Heart left ventricle (tissue), 13 donors: Measurements from ENCODE around the gene APLP2.

Experiments
- POLR2A ChIP-seq, 2 donors: fragments of 450-650 bp; IDR thresholded peaks; one replicate each; pipeline ENCODE4 v1.6.1; 2017; ENCODE audit warnings: antibody characterized with exemption in 2 of 2, mild to moderate bottlenecking in 2 of 2, moderate library complexity in 2 of 2
- TF ChIP-seq, protein P1 (sequence below), 12 donors: fragments of 200-600 bp; sonication (generic) in 4 of 12; IDR thresholded peaks; one replicate each; pipeline versions ENCODE4 v1.5.0 to v1.8.0; 2018 to 2022; ENCODE audit warnings: antibody characterized with exemption in 12 of 12, mild to moderate bottlenecking in 5 of 12
- donor health status: ischemic (EF 13 %, LVEDD 7.1; RV severe dilation, severe dysfunction).
- donor health status: DM: no; HTN: yes; CAD: no.
- donor health status: DM: no; HTN: no; CAD: no.
- donor health status: ischemic (EF 25% LVEDD 6.9; RV normal size, moderate dysfunction).
- donor health status: ischemic (EF 25% LVEDD 5.7; RV mildly dilated, moderate dysfunction).
- donor health status: ischemic (EF 35%, LVEDD 5.7; RV mildly dilated, moderate dysfunction).
- donor health status: nonischemic (EF 11% LVEDD 7.7; RV severe dilation, severe dysfunction).
- donor health status: DM: yes; HTN: yes; CAD: no.
- donor health status: PGD.
- donor health status: ischemic (EF 29% LVEDD 5.4; RV normal size, mild dysfunction).
- donor health status: nonischemic (EF 23%, LVEDD 6.1; RV moderate dilation, normal function).

- TF ChIP-seq, protein P1, sequence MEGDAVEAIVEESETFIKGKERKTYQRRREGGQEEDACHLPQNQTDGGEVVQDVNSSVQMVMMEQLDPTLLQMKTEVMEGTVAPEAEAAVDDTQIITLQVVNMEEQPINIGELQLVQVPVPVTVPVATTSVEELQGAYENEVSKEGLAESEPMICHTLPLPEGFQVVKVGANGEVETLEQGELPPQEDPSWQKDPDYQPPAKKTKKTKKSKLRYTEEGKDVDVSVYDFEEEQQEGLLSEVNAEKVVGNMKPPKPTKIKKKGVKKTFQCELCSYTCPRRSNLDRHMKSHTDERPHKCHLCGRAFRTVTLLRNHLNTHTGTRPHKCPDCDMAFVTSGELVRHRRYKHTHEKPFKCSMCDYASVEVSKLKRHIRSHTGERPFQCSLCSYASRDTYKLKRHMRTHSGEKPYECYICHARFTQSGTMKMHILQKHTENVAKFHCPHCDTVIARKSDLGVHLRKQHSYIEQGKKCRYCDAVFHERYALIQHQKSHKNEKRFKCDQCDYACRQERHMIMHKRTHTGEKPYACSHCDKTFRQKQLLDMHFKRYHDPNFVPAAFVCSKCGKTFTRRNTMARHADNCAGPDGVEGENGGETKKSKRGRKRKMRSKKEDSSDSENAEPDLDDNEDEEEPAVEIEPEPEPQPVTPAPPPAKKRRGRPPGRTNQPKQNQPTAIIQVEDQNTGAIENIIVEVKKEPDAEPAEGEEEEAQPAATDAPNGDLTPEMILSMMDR (IDR thresholded peaks at IDR 0.05) = no peak
- TF ChIP-seq POLR2A (IDR thresholded peaks at IDR 0.05) = no peak
Measured at GRCh38 chr11:130189492-130190210, 120.0 kb downstream of the APLP2 start.
